Endothelial cell of umbilical vein (primary cell): Measurements from ENCODE around the gene AJAP1. TPM values are rescaled to one million over a fixed set of nuclear protein-coding genes. Genes with fewer than 3 reads are reported as not detected.

Source experiments
- BruUV-seq: library from RNA; stranded (reverse); fragments of 400-500 nt; replicated peaks from 2 replicates; lab custom pipeline; 2021; lab: Mats Ljungman, UMichigan
- CTCF ChIA-PET: fragments of 300-600, 350-600 bp; sonication (Branson Sonifier 250); formaldehyde crosslinking; loops from one replicate; lab custom pipeline; 2021; ENCODE audit warnings: antibody characterized with exemption, inconsistent platforms; lab: Charles Lee
- POLR2A ChIA-PET: fragments of 300-600, 350-600 bp; sonication (Branson Sonifier 250); formaldehyde crosslinking; loops from one replicate; lab custom pipeline; 2021; ENCODE audit warnings: antibody characterized with exemption, inconsistent platforms; lab: Charles Lee
- DNase-seq: peaks from one replicate; pipeline ENCODE4 v3.0.0-alpha.2; 2011; ENCODE audit warnings: low read depth, low spot score
- FAIRE-seq: peaks from 2 replicates; lab custom pipeline; 2011; peaks lifted over from hg19 to GRCh38; lab: Jason Lieb, UNC
- H2AFZ ChIP-seq: 2 replicates; pipeline ENCODE4 v1.6.0; 2012; ENCODE audit warnings: low read depth, low read length, control low read depth, inconsistent platforms
- H3K27ac ChIP-seq: 2 replicates; pipeline ENCODE4 v1.5.1; 2011; ENCODE audit warnings: low read depth, mild to moderate bottlenecking, control low read depth, low read length, moderate library complexity; ENCODE audit not compliant: insufficient read depth
- H3K27me3 ChIP-seq, 2 experiments: 2 replicates each; pipeline versions ENCODE4 v1.6.0 to v1.6.1; 2011; ENCODE audit warnings: low read length in 2 of 2, mixed read lengths in 1 of 2; ENCODE audit not compliant: control insufficient read depth in 2 of 2, insufficient read depth in 2 of 2
- H3K36me3 ChIP-seq, 2 experiments: 2 replicates in 1 of 2; 3 replicates in 1 of 2; pipeline ENCODE4 v1.5.1; 2011; ENCODE audit warnings: low read length in 2 of 2, mild to moderate bottlenecking in 1 of 2, moderate library complexity in 1 of 2; ENCODE audit not compliant: control insufficient read depth in 2 of 2, insufficient read depth in 2 of 2; ENCODE audit errors: extremely low read depth in 1 of 2
- H3K4me1 ChIP-seq: 3 replicates; pipeline ENCODE4 v1.5.1; 2011; ENCODE audit warnings: mild to moderate bottlenecking, low read length; ENCODE audit not compliant: control insufficient read depth, insufficient read depth; ENCODE audit errors: extremely low read depth
- H3K4me2 ChIP-seq: 2 replicates; pipeline ENCODE4 v1.6.1; 2011; ENCODE audit warnings: low read length, control low read depth, mixed read lengths; ENCODE audit not compliant: insufficient read depth
- H3K4me3 ChIP-seq, 3 experiments: fragments of 200-600 bp in 1 of 3; sonication (generic), shearing (Covaris generic) in 1 of 3; replicated peaks in 1 of 3; 2 replicates each; pipeline ENCODE4 v1.5.1; 2011 to 2016; ENCODE audit warnings: control low read depth in 3 of 3, low read length in 3 of 3, mild to moderate bottlenecking in 2 of 3, inconsistent platforms in 1 of 3, low read depth in 1 of 3, moderate library complexity in 1 of 3; ENCODE audit not compliant: insufficient read depth in 1 of 3
- H3K79me2 ChIP-seq: 2 replicates; pipeline ENCODE4 v1.6.0; 2012; ENCODE audit warnings: low read length, inconsistent platforms; ENCODE audit not compliant: control insufficient read depth, insufficient read depth
- H3K9ac ChIP-seq: replicated peaks from 2 replicates; pipeline ENCODE3; 2011; ENCODE audit warnings: low read length, control low read depth; ENCODE audit not compliant: insufficient read depth; ENCODE audit errors: extremely low read depth
- H3K9me1 ChIP-seq: replicated peaks from 3 replicates; pipeline ENCODE4 v1.6.0; 2011; ENCODE audit warnings: mild to moderate bottlenecking, low read length; ENCODE audit not compliant: control insufficient read depth, insufficient read depth; ENCODE audit errors: extremely low read depth
- H3K9me3 ChIP-seq: replicated peaks from 2 replicates; pipeline ENCODE4 v1.5.1; 2012; ENCODE audit warnings: low read length, inconsistent platforms; ENCODE audit not compliant: control insufficient read depth, insufficient read depth
- H4K20me1 ChIP-seq: replicated peaks from 2 replicates; pipeline ENCODE3; 2011; ENCODE audit warnings: mild to moderate bottlenecking, low read length; ENCODE audit not compliant: control insufficient read depth, insufficient read depth; ENCODE audit errors: extremely low read depth
- EZH2 ChIP-seq: IDR thresholded peaks from 2 replicates; pipeline ENCODE4 v1.6.1; 2012; ENCODE audit warnings: borderline replicate concordance, low read depth, mild to moderate bottlenecking, moderate library complexity, low read length, inconsistent platforms; ENCODE audit not compliant: severe bottlenecking
- FOS ChIP-seq: IDR thresholded peaks from 2 replicates; pipeline ENCODE4 v1.6.1; 2011; ENCODE audit warnings: mild to moderate bottlenecking, low read length, moderate library complexity, borderline replicate concordance; ENCODE audit not compliant: insufficient read depth
- GATA2 ChIP-seq: IDR thresholded peaks from 2 replicates; pipeline ENCODE4 v1.7.0; 2011; ENCODE audit warnings: low read depth, mild to moderate bottlenecking, moderate library complexity, mixed read lengths, low read length; ENCODE audit not compliant: insufficient read length, insufficient read depth
- JUN ChIP-seq: IDR thresholded peaks from 2 replicates; pipeline ENCODE4 v1.6.1; 2011; ENCODE audit warnings: borderline replicate concordance, low read depth; ENCODE audit not compliant: insufficient read length, insufficient read depth
- MYC ChIP-seq: IDR thresholded peaks from one replicate; pipeline ENCODE4 v1.6.1; 2011; ENCODE audit warnings: mild to moderate bottlenecking, low read depth, low read length
- POLR2A ChIP-seq: IDR thresholded peaks from 2 replicates; pipeline ENCODE4 v1.6.1; 2012; ENCODE audit warnings: low read depth, mild to moderate bottlenecking, control low read depth, low read length
- POLR2AphosphoS5 ChIP-seq: IDR thresholded peaks from 2 replicates; pipeline ENCODE4 v1.6.1; 2012; ENCODE audit warnings: low read depth, mild to moderate bottlenecking, control low read depth, low read length, moderate library complexity; ENCODE audit not compliant: insufficient read depth
- dilution Hi-C: fragments of 300-500 bp; cut with MboI; formaldehyde crosslinking; loops from one replicate; pipeline ENCODE4 v1.15.0; 2019; ENCODE audit warnings: low sequenced_read_pairs; ENCODE audit not compliant: extremely low pct_ligation_motif_present
- intact Hi-C: fragments of 100-400 bp; cut with micrococcal nuclease; formaldehyde crosslinking; loops from one replicate; pipeline ENCODE4 v1.10.0; 2022
- polyA plus RNA-seq, 4 experiments: library from polyadenylated mRNA; depleted of rRNA in 3 of 4; stranded (reverse) in 3 of 4; unstranded in 1 of 4; fragments of >200 nt; gene quantifications; 2 replicates each; pipeline versions ENCODE4 v1.2.1 to v1.2.3, GENCODE V29; 2011 to 2012; ENCODE audit warnings: missing spikeins in 1 of 4
- total RNA-seq: library from RNA; stranded (reverse); gene quantifications from 2 replicates; pipeline ENCODE4 v1.2.3, GENCODE V29; 2021
- TF ChIP-seq, protein P1 (sequence below): IDR thresholded peaks from 2 replicates; pipeline ENCODE4 v1.6.1; 2011; ENCODE audit not compliant: insufficient read depth, insufficient read length
- TF ChIP-seq, protein P2 (sequence below), 2 donors: IDR thresholded peaks; 1 replicate in 1 of 2; 2 replicates in 1 of 2; pipeline ENCODE4 v1.5.1; 2011; ENCODE audit warnings: low read length in 2 of 2, mild to moderate bottlenecking in 2 of 2, moderate library complexity in 2 of 2, control low read depth in 1 of 2, inconsistent platforms in 1 of 2, low read depth in 1 of 2; ENCODE audit not compliant: insufficient read depth in 1 of 2; ENCODE audit errors: extremely low read depth in 1 of 2

AJAP1 gene
- total and polyA plus RNA-seq, 2 donors (not counting 3 experiments of a cell fraction or from before 2014, with no cell fraction given) = not detected

DNA sequence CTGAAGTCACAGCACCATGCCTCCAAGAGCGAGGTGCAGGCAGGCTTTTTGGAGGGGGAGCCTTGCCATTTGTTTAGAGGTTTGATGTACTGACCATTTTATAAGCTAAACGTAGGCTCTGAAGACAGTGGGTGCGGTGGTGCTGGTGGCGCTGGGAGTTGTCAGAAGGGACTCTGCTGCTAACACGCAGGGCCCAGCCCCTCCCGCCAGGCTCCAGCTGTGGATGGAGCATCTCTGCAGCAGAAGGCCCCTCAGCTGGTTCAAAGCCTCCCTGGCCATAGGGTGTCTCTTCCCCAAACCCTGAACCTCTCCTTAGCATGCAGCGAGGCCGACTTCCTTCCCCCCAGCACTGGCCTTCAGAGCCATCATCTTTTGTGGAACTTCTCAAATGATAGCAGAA, 105.3 kb downstream of the AJAP1 start:
- dilution Hi-C loops (no loop called here), intact Hi-C loops (no loop called here)
- CTCF ChIA-PET = no interaction called here
- FAIRE-seq (no peak), DNase-seq (no peak)
- H3K4me2 ChIP-seq = no peak overlapping the region
- H3K9me3 ChIP-seq = peaks cover 7% of the 10 kb centered on the region
- no peaks in the 10 kb centered on the region for H3K4me1 ChIP-seq
- H4K20me1 ChIP-seq = no peaks in the 10 kb centered on the region
- no peak overlapping the region for H3K4me3 ChIP-seq
- no peaks in the 10 kb centered on the region for H3K36me3 ChIP-seq
- no peak overlapping the region for H2AFZ ChIP-seq
- no peaks in the 10 kb centered on the region for H3K79me2 ChIP-seq
- no TSS peak for BruUV-seq
- no peak overlapping the region for H3K9ac ChIP-seq
- no peaks in the 10 kb centered on the region for H3K9me1 ChIP-seq
- TF ChIP-seq MYC = no peak
- TF ChIP-seq GATA2 = no peak
- TF ChIP-seq, protein P1, sequence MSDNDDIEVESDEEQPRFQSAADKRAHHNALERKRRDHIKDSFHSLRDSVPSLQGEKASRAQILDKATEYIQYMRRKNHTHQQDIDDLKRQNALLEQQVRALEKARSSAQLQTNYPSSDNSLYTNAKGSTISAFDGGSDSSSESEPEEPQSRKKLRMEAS = no peak
- no peak for TF ChIP-seq POLR2AphosphoS5
- TF ChIP-seq EZH2 = no peak
- no peak for TF ChIP-seq JUN
- TF ChIP-seq FOS = no peak
- TF ChIP-seq, protein P2, sequence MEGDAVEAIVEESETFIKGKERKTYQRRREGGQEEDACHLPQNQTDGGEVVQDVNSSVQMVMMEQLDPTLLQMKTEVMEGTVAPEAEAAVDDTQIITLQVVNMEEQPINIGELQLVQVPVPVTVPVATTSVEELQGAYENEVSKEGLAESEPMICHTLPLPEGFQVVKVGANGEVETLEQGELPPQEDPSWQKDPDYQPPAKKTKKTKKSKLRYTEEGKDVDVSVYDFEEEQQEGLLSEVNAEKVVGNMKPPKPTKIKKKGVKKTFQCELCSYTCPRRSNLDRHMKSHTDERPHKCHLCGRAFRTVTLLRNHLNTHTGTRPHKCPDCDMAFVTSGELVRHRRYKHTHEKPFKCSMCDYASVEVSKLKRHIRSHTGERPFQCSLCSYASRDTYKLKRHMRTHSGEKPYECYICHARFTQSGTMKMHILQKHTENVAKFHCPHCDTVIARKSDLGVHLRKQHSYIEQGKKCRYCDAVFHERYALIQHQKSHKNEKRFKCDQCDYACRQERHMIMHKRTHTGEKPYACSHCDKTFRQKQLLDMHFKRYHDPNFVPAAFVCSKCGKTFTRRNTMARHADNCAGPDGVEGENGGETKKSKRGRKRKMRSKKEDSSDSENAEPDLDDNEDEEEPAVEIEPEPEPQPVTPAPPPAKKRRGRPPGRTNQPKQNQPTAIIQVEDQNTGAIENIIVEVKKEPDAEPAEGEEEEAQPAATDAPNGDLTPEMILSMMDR (IDR thresholded peaks at IDR 0.05; ENCODE audit: extremely low read depth in 1 of 2, insufficient read depth in 1 of 2, low read depth in 1 of 2, low read length in 2 of 2) = no peak
- no peak for TF ChIP-seq POLR2A
- POLR2A ChIA-PET = no interaction called here
- no peak overlapping the region for H3K27ac ChIP-seq
- H3K27me3 ChIP-seq = no peaks in the 10 kb centered on the region
